Testis (tissue), 3 donors: Measurements from ENCODE around the gene S100A10. TPM values are rescaled to one million over a fixed set of nuclear protein-coding genes. Genes with fewer than 3 reads are reported as not detected.

ENCODE experiments used
- DNase-seq: peaks from one replicate; pipeline ENCODE4 v3.0.0-alpha.2; 2019
- H3K27ac ChIP-seq, 2 donors: fragments of 200-600 bp; sonication (generic); one replicate each; pipeline ENCODE4 v1.5.1; 2019
- H3K27me3 ChIP-seq: fragments of 200-600 bp; sonication (generic); one replicate; pipeline ENCODE4 v1.5.1; 2019
- H3K36me3 ChIP-seq: fragments of 200-600 bp; sonication (generic); one replicate; pipeline ENCODE4 v1.5.1; 2017; ENCODE audit warnings: low read depth; ENCODE audit errors: missing control alignments
- H3K4me1 ChIP-seq: fragments of 200-600 bp; sonication (generic); one replicate; pipeline ENCODE4 v1.5.1; 2019
- H3K4me3 ChIP-seq, 2 donors: fragments of 200-600 bp; sonication (generic); one replicate each; pipeline ENCODE4 v1.5.1; 2017 to 2019
- H3K9me3 ChIP-seq: fragments of 200-600 bp; sonication (generic); one replicate; pipeline ENCODE4 v1.5.1; 2017
- CTCF ChIP-seq, 3 experiments: fragments of 450-650 bp in 2 of 3; fragments of 200-600 bp in 1 of 3; sonication (generic) in 1 of 3; IDR thresholded peaks; one replicate each; pipeline ENCODE4 v1.5.1; 2016 to 2019; ENCODE audit warnings: antibody characterized with exemption in 3 of 3, mild to moderate bottlenecking in 2 of 3, moderate library complexity in 1 of 3
- POLR2A ChIP-seq: fragments of 450-650 bp; IDR thresholded peaks from one replicate; pipeline ENCODE4 v1.6.1; 2017; ENCODE audit warnings: antibody characterized with exemption, mild to moderate bottlenecking, moderate library complexity
- WGBS, 2 donors: methylation state at CpG; one replicate each; pipeline ENCODE4 v1.1.5; 2018; 5-methylcytosine and 5-hydroxymethylcytosine counted together
- intact Hi-C: fragments of 100-400 bp; cut with DNase I; formaldehyde crosslinking; loops from one replicate; pipeline ENCODE4 v1.15.1; 2023; ENCODE audit warnings: low total_unique reads
- polyA plus RNA-seq: library from polyadenylated mRNA; stranded (reverse); fragments of 350-450 nt; fragmentation: Illumina TruSeq; extraction: RNeasy Lipid Tissue Mini Kit (QIAGEN cat#74804); gene quantifications from one replicate; pipeline ENCODE4 v1.2.3, GENCODE V29; 2014; ENCODE audit warnings: low read depth, low replicate concordance; ENCODE audit not compliant: insufficient read depth
- total RNA-seq, 2 donors: library from RNA; depleted of rRNA; stranded (reverse); fragments of >200 nt; gene quantifications; one replicate each; pipeline ENCODE4 v1.2.3, GENCODE V29; 2016

Gene S100A10
- total and polyA plus RNA-seq, 3 donors from 2014 or later: 92.4 to 364 (median 110) TPM

- no peak for DNase-seq
- H3K4me1 ChIP-seq: no peaks in the 10 kb centered on the region
- intact Hi-C loops: no loop called here
- WGBS, 2 donors: 54 to 72% methylated on average over 6 of the region's 6 CpGs
- no peak overlapping the region for H3K27ac ChIP-seq
- TF ChIP-seq POLR2A (no peak), CTCF (IDR thresholded peaks at IDR 0.05) (no peak)
- H3K4me3 ChIP-seq: no peak overlapping the region
- H3K36me3 ChIP-seq: no peaks in the 10 kb centered on the region
- H3K27me3 ChIP-seq: no peaks in the 10 kb centered on the region
- H3K9me3 ChIP-seq: no peaks in the 10 kb centered on the region
These were observed 22.1 kb upstream of the S100A10 start for GRCh38 chr1:152015766-152016165.

- Histone ChIP-seq H3K4me1 (no peaks in the 10 kb centered on the region), H3K9me3 (no peaks in the 10 kb centered on the region), H3K4me3 (no peak overlapping the region), H3K27me3 (no peaks in the 10 kb centered on the region), H3K36me3 (no peaks in the 10 kb centered on the region), H3K27ac (no peak overlapping the region)
- intact Hi-C loops: no loop called here
- WGBS, 2 donors: 100% methylated on average over 1 of the region's 1 CpG
- TF ChIP-seq CTCF (IDR thresholded peaks at IDR 0.05) (no peak), POLR2A (no peak)
- DNase-seq: no peak
These were observed 21.3 kb upstream of the S100A10 start for GRCh38 chr1:152014943-152015342.

GRCh38 chr1:152013664-152014237, 20.1 kb upstream of the S100A10 start:
- peak; percentile 58 for DNase-seq
- H3K27me3 ChIP-seq: no peaks in the 10 kb centered on the region
- peak in 2 of 3 experiments; percentile 10 to 36 for TF ChIP-seq CTCF (IDR thresholded peaks at IDR 0.05)
- no peak for TF ChIP-seq POLR2A
- no peak overlapping the region for H3K4me3 ChIP-seq
- H3K9me3 ChIP-seq: no peaks in the 10 kb centered on the region
- no peaks in the 10 kb centered on the region for H3K36me3 ChIP-seq
- WGBS, 2 donors: 40 to 44% methylated on average over 3 of the region's 3 CpGs
- no peak overlapping the region for H3K27ac ChIP-seq
- intact Hi-C loops: no loop called here
- no peaks in the 10 kb centered on the region for H3K4me1 ChIP-seq

- 85 to 94% methylated on average over 1 of the region's 1 CpG for WGBS, 2 donors
These were observed 16.0 kb upstream of the S100A10 start for GRCh38 chr1:152009691-152010090.

More at GRCh38 chr1:152009691-152010090, 16.0 kb upstream of the S100A10 start:
- no peak overlapping the region for H3K27ac ChIP-seq
- TF ChIP-seq POLR2A (no peak), CTCF (IDR thresholded peaks at IDR 0.05) (no peak)
- H3K9me3 ChIP-seq: no peaks in the 10 kb centered on the region
- no peak overlapping the region for H3K4me3 ChIP-seq
- no peak for DNase-seq
- intact Hi-C loops: no loop called here
- no peaks in the 10 kb centered on the region for H3K4me1 ChIP-seq
- H3K36me3 ChIP-seq: no peaks in the 10 kb centered on the region
- no peaks in the 10 kb centered on the region for H3K27me3 ChIP-seq
